HepG2 (cell line): ENCODE data around the gene COMMD4. TPM values are rescaled to one million over a fixed set of nuclear protein-coding genes. Genes with fewer than 3 reads are reported as not detected.

Source experiments
- FOXK1 ChIP-seq: sonication (generic); formaldehyde crosslinking; IDR thresholded peaks from 2 replicates; pipeline ENCODE4 v1.4.0; 2020; ENCODE audit warnings: low read depth, missing genetic modification reagents, borderline replicate concordance
- NR2F1 ChIP-seq, 2 experiments: fragments of 450-650 bp in 1 of 2; formaldehyde crosslinking in 1 of 2; IDR thresholded peaks; 2 replicates each; pipeline versions ENCODE4 v1.5.0 to v1.6.1; 2016 to 2020; ENCODE audit warnings: mild to moderate bottlenecking in 1 of 2, missing compliant biosample characterization in 1 of 2, missing genetic modification reagents in 1 of 2, moderate library complexity in 1 of 2
- PRDM15 ChIP-seq: sonication (generic); formaldehyde crosslinking; IDR thresholded peaks from 2 replicates; pipeline ENCODE4 v1.4.0; 2020; ENCODE audit warnings: missing genetic modification reagents
- SKI ChIP-seq: fragments of 450-650 bp; IDR thresholded peaks from one replicate; pipeline ENCODE4 v1.6.1; 2018; ENCODE audit warnings: mild to moderate bottlenecking; ENCODE audit not compliant: partially characterized antibody
- STAT6 ChIP-seq: sonication (generic); formaldehyde crosslinking; IDR thresholded peaks from 2 replicates; pipeline ENCODE4 v1.4.0; 2020; ENCODE audit warnings: missing genetic modification reagents, mild to moderate bottlenecking, borderline replicate concordance
- TFE3 ChIP-seq: IDR thresholded peaks from 2 replicates; pipeline ENCODE4 v1.6.1; 2016
- ZNF275 ChIP-seq: sonication (generic); formaldehyde crosslinking; IDR thresholded peaks from 2 replicates; pipeline ENCODE4 v1.8.0; 2022; ENCODE audit warnings: missing genetic modification reagents, mild to moderate bottlenecking, inconsistent platforms, borderline replicate concordance
- ZNF800 ChIP-seq: sonication (generic); formaldehyde crosslinking; IDR thresholded peaks from 2 replicates; pipeline ENCODE4 v1.4.0; 2020; ENCODE audit warnings: missing genetic modification reagents
- polyA plus RNA-seq, 8 experiments: library from polyadenylated mRNA; depleted of rRNA in 3 of 8; stranded (reverse) in 7 of 8; unstranded in 1 of 8; fragments of >200 nt; fragmentation: Illumina TruSeq in 4 of 8; extraction: Trizol in 4 of 8; gene quantifications; 2 replicates each; pipeline versions ENCODE4 v1.2.1 to v1.2.3, GENCODE V29; 2011 to 2016; ENCODE audit warnings: low read depth in 4 of 8, missing spikeins in 1 of 8, mixed read lengths in 1 of 8; ENCODE audit not compliant: insufficient read depth in 1 of 8
- total RNA-seq, 5 experiments: library from RNA; depleted of rRNA; stranded (reverse); fragments of >200 nt; fragmentation: Illumina TruSeq; extraction: Trizol; gene quantifications; 2 replicates each; pipeline ENCODE4 v1.2.3, GENCODE V29; 2016; ENCODE audit warnings: low read depth in 1 of 5

Gene COMMD4
- total and polyA plus RNA-seq, 2 of the 13 experiments (the other 11 are each of a cell fraction or from before 2014, with no cell fraction given), result 45.8 to 89.9 TPM

GRCh38 chr15:75367913-75368688 is 32.2 kb downstream of the COMMD4 start, which contains the start of gene MAN2C1 (continued):
- peak; percentile 72; the same call in 1 of the 2 replicates for TF ChIP-seq STAT6
- TF ChIP-seq ZNF275 (CRISPR knock-in tag), result 0 out of 2 replicates have a peak, but pooled peaks have one; percentile 31
- no peak for TF ChIP-seq PRDM15 (CRISPR knock-in tag)
- peak; percentile 28 for TF ChIP-seq TFE3
- TF ChIP-seq ZNF800 (CRISPR knock-in tag), result no peak
- TF ChIP-seq SKI, result peak; percentile 74
- no peak; a peak in 1 of 4 replicates for TF ChIP-seq NR2F1 (CRISPR knock-in tag; IDR thresholded peaks at IDR 0.05)
- peak; percentile 79 for TF ChIP-seq FOXK1 (CRISPR knock-in tag)
